ENCODE data around the gene ZSWIM5. TPM values are rescaled to one million over a fixed set of nuclear protein-coding genes. Genes with fewer than 3 reads are reported as not detected.

The ZSWIM5 gene
- total and polyA plus RNA-seq, 9 of the 15 experiments (the other 6 are each of a cell fraction or from before 2014, with no cell fraction given): under 0.01 to 0.07 (median 0.03) TPM; not detected in 3

GRCh38 chr1:45112661-45113060, 93.7 kb downstream of the ZSWIM5 start:
- no TSS peak for BruUV-seq (replicated peaks)
- in situ Hi-C loops (cut with MboI) (no loop called here), intact Hi-C loops (cut with micrococcal nuclease) (no loop called here)
- Histone ChIP-seq H3K9ac (ENCODE audit: insufficient read depth in 1 of 2, low read depth in 2 of 2, low read length in 2 of 2) (no peak overlapping the region), H3K79me2 (ENCODE audit: control insufficient read depth, insufficient read depth, low read length) (no peaks in the 10 kb centered on the region), H3K27me3 (ENCODE audit: control insufficient read depth in 2 of 2, insufficient read depth in 2 of 2, low read length in 2 of 2) (peaks cover 7 to 14% of the 10 kb centered on the region in 2 experiments; a peak in 4 of 5 replicates), H4K20me1 (replicated peaks; ENCODE audit: control insufficient read depth, insufficient read depth, low read length) (no peaks in the 10 kb centered on the region), H3K4me1 (replicated peaks in 1 of 2; ENCODE audit: control insufficient read depth in 2 of 2, insufficient read depth in 2 of 2, low read length in 2 of 2) (no peaks in the 10 kb centered on the region), H3K4me2 (ENCODE audit: insufficient read depth, low read length) (no peak overlapping the region), H3K36me3 (ENCODE audit: control insufficient read depth, insufficient read depth, low read length) (no peaks in the 10 kb centered on the region), H2AFZ (ENCODE audit: low read depth, low read length) (no peak overlapping the region), H3K9me1 (ENCODE audit: control insufficient read depth, insufficient read depth, low read length) (no peaks in the 10 kb centered on the region), H3K27ac (ENCODE audit: extremely low read depth, low read depth, low read length) (no peak overlapping the region), H3K4me3 (no peak overlapping the region), H3K9me3 (replicated peaks; ENCODE audit: control insufficient read depth, insufficient read depth, low read depth, low read length) (no peaks in the 10 kb centered on the region)
- FAIRE-seq: no peak
- ATAC-seq: no peak
- 2% methylated on average over 3 of the region's 3 CpGs for WGBS (ENCODE audit: insufficient coverage, low coverage, missing lambda C conversion rate)
- no peak for TF ChIP-seq HOXB6 (CRISPR knock-in tag; IDR thresholded peaks at IDR 0.05; ENCODE audit: borderline replicate concordance)
- no peak for TF ChIP-seq TFAM (CRISPR knock-in tag; conservative IDR thresholded peaks at IDR 0.05)
- no peak for TF ChIP-seq FOSL1 (tag; conservative IDR thresholded peaks at IDR 0.05)
- no peak for TF ChIP-seq RBM39 (optimal IDR thresholded peaks at IDR 0.05; ENCODE audit: low read depth, low read length)
- no peak for TF ChIP-seq ETV1 (tag; conservative IDR thresholded peaks at IDR 0.05; ENCODE audit: low read depth)
- no peak for TF ChIP-seq HNRNPLL (IDR thresholded peaks at IDR 0.05; ENCODE audit: low read depth, low read length, poor library complexity, severe bottlenecking)
- TF ChIP-seq COPS2 (conservative IDR thresholded peaks at IDR 0.05): no peak
- TF ChIP-seq ZNF444 (CRISPR knock-in tag; IDR thresholded peaks at IDR 0.05): no peak
- TF ChIP-seq, protein P1, sequence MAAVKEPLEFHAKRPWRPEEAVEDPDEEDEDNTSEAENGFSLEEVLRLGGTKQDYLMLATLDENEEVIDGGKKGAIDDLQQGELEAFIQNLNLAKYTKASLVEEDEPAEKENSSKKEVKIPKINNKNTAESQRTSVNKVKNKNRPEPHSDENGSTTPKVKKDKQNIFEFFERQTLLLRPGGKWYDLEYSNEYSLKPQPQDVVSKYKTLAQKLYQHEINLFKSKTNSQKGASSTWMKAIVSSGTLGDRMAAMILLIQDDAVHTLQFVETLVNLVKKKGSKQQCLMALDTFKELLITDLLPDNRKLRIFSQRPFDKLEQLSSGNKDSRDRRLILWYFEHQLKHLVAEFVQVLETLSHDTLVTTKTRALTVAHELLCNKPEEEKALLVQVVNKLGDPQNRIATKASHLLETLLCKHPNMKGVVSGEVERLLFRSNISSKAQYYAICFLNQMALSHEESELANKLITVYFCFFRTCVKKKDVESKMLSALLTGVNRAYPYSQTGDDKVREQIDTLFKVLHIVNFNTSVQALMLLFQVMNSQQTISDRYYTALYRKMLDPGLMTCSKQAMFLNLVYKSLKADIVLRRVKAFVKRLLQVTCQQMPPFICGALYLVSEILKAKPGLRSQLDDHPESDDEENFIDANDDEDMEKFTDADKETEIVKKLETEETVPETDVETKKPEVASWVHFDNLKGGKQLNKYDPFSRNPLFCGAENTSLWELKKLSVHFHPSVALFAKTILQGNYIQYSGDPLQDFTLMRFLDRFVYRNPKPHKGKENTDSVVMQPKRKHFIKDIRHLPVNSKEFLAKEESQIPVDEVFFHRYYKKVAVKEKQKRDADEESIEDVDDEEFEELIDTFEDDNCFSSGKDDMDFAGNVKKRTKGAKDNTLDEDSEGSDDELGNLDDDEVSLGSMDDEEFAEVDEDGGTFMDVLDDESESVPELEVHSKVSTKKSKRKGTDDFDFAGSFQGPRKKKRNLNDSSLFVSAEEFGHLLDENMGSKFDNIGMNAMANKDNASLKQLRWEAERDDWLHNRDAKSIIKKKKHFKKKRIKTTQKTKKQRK (IDR thresholded peaks at IDR 0.05; ENCODE audit: borderline replicate concordance, low read depth, low read length): no peak
- ChIA-PET CTCF (ENCODE audit: low intra/inter-chr PET ratio) (no interaction called here), POLR2A (no interaction called here)
- DNase-seq (ENCODE audit: extremely low read depth in 1 of 4, low spot score in 3 of 4): no peak
